ENCODE data around the gene WSCD1.
A peak's percentile ranks its signal among the peaks of the same experiment; 100 is the strongest.

Gene WSCD1

GRCh38 chr17:6110088-6110487, 39.9 kb downstream of the WSCD1 start:
- no peak for DNase-seq

DNA sequence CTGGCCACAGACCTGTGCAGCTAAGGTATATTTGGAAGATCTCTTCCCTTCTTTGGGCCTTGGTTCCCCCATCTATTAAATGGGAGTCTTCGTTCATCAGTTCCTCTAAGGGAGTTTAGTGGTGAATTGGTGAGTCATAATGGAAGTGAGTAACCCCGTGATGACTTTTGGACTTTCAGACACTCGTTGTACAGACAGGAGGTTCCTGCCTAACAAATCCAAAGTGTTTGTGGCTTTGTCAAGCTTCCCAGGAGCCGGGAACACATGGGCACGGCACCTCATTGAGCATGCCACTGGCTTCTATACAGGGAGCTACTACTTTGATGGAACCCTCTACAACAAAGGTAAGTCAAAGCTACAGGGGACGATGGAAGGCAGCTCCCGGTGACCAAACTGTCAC, 40.4 kb downstream of the WSCD1 start:
- DNase-seq, result no peak

DNA sequence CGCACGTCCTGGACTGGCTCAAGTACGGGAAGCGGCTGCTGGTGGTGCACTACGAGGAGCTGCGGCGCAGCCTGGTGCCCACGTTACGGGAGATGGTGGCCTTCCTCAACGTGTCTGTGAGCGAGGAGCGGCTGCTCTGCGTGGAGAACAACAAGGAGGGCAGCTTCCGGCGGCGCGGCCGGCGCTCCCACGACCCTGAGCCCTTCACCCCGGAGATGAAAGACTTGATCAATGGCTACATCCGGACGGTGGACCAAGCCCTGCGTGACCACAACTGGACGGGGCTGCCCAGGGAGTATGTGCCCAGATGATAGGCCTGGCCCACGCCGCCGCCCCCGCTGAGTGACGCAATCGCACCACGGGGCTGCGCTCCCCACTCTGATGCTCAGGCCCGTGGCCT, 50.2 kb downstream of the WSCD1 start:
- DNase-seq, result no peak

- DNase-seq, result no peak
Observed at GRCh38 chr17:6124856-6125255, 54.7 kb downstream of the WSCD1 start.

DNA sequence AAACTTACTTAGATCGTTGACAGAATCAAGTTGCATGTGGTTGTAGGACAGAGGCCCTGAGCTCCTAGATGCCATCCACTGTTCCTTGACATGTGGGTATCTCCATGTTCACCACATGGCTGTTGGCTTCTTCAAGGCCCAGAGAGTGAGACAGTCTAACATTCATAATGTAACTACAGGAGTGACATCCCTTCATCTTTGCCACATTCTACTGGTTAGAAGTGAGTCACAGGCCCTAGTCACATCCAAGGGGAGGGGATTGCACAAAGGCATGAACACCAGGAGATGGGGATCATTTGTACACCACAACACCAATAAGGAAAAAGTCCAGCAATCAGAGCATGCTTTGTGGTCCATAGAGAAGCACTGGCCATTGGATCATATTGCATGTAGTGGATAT, 56.6 kb downstream of the WSCD1 start:
- no peak for DNase-seq

DNA sequence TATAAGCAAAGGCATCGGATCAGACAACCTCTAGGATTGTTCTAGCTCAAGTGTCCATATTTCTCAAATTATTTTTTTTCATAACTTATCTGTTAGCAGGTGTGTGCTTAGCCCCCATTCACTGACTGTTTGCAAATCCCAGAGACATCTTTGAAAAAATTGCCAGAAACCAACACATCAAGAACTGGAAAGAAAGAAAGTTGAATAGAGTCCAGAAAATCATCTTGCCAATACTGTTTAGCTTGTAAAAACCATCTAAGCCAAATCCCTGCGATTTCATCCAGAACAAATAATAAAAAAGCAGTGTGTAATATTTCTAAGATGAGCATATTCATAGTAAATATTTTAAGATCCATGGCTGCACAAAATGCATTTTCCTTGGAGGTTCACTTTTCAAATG, 64.5 kb downstream of the WSCD1 start:
- no peak for DNase-seq

GRCh38 chr17:6135236-6135635, 65.1 kb downstream of the WSCD1 start:
- DNase-seq, result peak; percentile 15

GRCh38 chr17:6135996-6136395, 65.8 kb downstream of the WSCD1 start:
- DNase-seq, result no peak

- DNase-seq, result no peak
Observed at GRCh38 chr17:6137716-6138502, 67.7 kb downstream of the WSCD1 start.

- no peak for DNase-seq
Observed at GRCh38 chr17:6138761-6139446, 68.7 kb downstream of the WSCD1 start.

- DNase-seq, result peak; percentile 55
Observed at GRCh38 chr17:6139447-6139832, 69.3 kb downstream of the WSCD1 start.

- DNase-seq, result no peak
Observed at GRCh38 chr17:6140188-6140587, 70.0 kb downstream of the WSCD1 start.

DNA sequence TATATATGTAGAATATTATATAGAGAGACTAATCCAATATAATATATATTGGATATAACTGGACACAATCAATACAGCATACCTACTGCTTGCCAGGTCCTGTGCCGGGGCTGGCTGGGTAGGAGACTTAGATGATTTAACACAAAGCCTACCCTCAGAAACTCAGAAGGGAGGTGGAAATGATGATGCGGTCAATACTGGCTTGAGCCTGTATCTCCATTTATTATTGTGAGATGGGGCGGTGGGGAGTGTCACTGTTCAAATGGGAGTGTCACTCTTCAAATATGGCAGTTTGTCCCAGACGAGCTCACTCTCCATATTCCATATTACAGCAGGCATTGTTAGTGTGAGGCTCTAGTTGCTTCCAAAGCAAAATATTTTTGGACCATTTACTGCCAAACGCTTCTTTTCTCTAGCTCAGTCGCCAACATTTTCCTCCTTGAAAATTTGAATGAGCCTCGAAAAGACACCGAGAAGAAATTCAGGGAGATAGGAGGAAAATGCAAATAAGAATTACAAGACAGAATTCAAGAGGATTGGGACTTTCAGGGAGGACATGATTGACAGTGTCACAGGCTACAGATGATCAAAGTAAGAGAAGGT, 70.7 kb downstream of the WSCD1 start:
- peak; percentile 15 for DNase-seq

- no peak for DNase-seq
Observed at GRCh38 chr17:6142701-6143100, 72.5 kb downstream of the WSCD1 start.

DNA sequence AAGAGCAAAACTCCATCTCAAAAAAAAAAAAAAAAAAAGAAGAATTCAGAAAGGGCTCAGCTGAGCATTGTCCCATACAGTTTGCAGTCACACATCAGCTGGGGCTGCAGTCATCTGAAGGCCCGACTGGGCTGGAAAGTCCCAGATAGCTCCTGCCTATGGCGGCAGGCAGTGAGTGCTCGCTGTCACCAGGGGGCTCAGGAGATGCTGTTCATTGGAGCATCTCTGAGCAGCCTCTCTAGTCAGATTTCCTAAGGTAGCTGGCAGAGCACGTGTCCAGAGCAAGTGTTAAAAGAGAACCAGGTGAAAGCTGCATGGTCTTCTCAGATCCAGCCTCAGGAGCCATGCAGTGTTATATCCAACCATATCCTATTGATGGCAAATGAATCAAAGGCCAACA, 75.8 kb downstream of the WSCD1 start:
- no peak for DNase-seq

DNA sequence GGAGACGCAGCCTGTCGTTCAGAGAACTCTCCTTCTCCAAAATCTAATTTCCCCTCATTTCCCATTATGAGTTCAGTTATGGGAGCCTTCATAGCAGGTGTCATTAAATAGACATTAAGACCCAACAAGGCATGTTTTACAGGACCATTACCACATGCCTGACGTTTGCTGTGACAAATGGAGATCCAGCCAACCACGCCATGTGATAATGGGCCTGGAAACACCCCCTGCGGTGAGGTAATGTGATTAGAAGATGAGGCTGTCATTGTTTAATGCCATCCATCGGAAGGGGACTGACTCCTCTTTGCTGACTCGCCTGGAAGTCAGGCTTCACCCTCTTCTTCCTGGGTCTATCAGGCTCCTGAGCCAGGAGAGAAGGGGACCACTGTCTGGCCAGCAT, 76.9 kb downstream of the WSCD1 start:
- DNase-seq, result peak; percentile 36

DNA sequence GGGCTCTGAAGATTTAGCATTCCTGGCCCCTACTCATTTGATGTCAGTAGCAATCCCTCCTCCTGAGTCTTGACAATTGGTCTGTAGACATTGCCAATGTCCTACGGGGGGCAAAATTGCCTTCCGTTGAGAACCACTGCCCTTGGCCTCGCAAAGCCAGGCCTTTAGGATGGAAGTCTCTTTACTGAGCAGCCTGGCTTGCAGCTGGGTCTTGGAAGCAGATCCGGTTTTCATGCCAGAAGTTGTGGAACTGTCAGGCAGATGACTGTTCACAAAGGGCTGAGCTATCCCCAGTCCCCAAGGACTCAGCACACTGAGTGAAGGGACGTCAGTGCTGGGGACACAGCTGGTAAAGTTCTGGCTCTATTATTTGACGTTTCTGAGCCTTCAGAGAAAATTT, 83.2 kb downstream of the WSCD1 start:
- DNase-seq, result no peak

GRCh38 chr17:6157716-6158115, 87.5 kb downstream of the WSCD1 start:
- no peak for DNase-seq

DNA sequence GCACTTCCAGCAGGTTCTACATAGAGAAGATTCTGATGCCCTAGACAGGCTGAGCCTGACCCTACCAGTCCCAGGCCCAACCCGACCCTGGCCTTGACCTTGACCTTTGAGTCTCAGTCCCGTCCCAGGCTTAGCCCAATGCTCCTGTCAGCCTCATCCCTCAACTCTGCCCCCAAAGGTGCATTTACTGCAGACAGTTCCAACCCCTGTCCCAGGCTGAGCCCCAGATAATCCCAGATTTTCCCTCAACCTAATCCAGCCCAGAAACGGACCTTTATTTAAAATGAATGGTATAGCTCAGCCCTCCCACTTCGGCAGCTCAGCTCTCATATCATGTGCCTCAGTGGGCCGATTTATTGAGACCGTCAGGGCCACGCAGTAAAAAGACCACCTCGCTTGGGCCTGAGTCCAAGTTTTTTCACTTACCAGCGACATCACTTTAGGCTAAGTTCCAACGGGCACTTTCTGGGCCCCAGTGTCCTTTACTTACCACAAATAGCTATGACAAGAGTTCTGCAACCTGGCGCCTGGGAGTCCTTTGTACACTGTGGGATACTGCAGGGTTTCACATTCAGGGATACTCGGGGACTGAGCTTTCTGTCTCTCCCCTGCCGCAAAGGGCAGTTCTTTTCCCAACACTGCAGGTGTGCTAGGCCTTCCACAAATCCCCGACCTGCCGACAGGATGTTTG, 89.5 kb downstream of the WSCD1 start:
- no peak for DNase-seq

DNA sequence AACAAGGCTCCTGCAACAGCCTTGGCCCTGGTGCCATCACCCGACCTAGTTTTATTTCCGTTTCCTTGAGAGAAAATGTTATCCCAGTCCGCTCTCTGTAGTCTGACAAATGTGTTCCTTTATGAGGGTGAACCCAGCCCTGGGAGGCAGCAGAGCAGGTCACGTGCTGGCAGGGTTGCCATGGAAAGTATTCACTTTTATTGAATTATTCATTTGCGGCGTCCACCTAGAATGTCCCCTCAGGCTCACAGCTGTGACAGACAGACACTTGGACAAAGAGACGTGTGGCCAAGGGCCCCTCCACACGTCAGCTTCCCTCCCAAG, 90.0 kb downstream of the WSCD1 start:
- DNase-seq, result no peak

GRCh38 chr17:6160911-6161855, 91.0 kb downstream of the WSCD1 start:
- DNase-seq, result no peak

DNA sequence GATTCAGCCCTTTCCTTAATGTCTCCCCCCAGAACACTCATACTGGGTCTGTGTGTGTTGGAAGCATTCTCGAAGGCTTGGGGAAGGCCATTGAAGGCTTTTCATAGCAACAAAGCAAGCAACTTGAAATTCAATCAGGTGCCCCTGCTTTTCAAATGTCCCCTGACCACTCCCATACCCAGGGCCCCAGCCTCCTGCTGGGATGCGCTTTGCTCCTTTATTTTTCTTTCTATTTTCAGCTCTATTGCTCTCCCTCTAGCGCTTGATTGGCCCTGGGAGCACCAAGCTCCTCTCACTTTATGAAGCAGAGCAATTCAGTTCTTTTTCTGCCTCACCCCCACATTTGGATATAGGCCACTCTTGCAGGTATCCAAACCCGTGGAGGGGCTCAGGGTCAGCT, 92.0 kb downstream of the WSCD1 start:
- DNase-seq, result no peak

DNA sequence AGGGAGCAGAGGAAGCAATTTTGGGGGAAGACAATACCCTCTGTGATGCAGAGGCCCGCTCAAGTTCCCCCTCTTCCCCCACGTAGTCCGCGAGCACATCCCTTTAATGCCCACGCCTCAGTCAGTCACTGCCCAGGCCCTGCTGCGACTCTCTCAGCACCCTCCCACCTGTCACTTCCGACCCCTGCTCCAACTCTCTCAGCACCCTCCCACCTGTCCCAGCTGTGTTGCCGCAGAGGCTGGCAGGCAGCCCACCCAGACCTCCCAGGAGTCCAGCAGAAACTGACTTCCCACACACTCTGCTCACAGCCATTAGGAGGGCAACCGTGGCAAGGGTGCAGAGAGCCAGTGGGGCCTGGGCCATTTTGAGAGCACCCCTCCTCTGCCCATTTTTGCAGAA, 92.7 kb downstream of the WSCD1 start:
- no peak for DNase-seq
